Measurements from ENCODE around the gene GPRC5D. TPM values are rescaled to one million over a fixed set of nuclear protein-coding genes. Genes with fewer than 3 reads are reported as not detected.

GPRC5D gene
- total RNA-seq, 1 donor from 2014 or later: not detected

DNA sequence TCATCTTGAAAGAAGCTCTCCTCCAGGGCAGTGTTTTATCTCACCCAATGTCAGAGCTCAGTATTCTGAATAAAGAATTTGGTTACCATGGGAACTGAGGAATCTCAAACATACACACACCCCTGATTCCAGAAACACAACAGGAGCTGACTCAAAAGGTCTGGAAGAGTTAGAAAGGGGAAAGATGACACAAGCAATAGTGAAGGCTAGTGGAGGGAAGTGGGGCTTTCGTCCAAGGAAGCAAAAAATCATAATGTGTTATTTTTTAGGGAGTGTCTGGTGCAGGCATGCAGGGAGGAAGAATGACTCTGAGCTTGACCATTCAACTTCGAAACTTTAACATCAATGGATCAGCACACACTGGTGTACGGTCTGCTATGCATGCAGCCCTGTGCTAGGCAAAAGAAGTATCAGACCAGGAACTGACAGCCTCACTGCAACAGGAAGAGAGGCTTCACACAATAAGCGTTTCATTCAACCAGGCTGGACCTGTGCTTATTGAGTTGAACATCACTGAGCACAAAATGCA, 27.8 kb upstream of the GPRC5D start:
- DNase-seq (ENCODE audit: low read depth, low spot score): no peak
- Mint-ChIP-seq H3K4me1 (peaks cover 6% of the 10 kb centered on the region), H3K27ac (ENCODE audit: unreplicated experiment) (no peak overlapping the region), H3K4me3 (no peak overlapping the region), H3K36me3 (ENCODE audit: low read depth) (peaks cover 7% of the 10 kb centered on the region), H3K9me3 (no peaks in the 10 kb centered on the region), H3K27me3 (ENCODE audit: low read depth) (no peaks in the 10 kb centered on the region)
- TF ChIP-seq, protein P1, sequence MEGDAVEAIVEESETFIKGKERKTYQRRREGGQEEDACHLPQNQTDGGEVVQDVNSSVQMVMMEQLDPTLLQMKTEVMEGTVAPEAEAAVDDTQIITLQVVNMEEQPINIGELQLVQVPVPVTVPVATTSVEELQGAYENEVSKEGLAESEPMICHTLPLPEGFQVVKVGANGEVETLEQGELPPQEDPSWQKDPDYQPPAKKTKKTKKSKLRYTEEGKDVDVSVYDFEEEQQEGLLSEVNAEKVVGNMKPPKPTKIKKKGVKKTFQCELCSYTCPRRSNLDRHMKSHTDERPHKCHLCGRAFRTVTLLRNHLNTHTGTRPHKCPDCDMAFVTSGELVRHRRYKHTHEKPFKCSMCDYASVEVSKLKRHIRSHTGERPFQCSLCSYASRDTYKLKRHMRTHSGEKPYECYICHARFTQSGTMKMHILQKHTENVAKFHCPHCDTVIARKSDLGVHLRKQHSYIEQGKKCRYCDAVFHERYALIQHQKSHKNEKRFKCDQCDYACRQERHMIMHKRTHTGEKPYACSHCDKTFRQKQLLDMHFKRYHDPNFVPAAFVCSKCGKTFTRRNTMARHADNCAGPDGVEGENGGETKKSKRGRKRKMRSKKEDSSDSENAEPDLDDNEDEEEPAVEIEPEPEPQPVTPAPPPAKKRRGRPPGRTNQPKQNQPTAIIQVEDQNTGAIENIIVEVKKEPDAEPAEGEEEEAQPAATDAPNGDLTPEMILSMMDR (conservative IDR thresholded peaks at IDR 0.05): no peak

DNA sequence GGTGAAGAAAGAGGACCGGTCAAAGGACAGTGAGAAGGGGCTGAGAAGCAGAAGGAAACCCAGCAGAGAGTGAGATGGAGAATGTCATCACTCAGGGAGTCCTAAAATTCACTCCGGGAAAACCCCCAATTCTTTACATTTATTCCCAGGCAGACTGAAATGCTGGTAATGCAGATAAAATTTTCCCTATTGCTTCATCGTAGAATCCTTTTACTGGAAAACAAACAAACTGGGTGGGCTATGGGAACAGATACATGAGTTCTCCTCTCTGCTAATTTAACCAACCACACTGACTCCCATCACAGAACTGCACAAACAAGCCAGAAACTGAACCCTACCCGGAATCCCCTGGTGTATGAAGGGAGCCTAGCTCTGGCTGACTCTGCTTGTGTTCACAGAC, 27.2 kb upstream of the GPRC5D start:
- H3K27me3 Mint-ChIP-seq (ENCODE audit: low read depth): no peaks in the 10 kb centered on the region
- no peak overlapping the region for H3K27ac Mint-ChIP-seq (ENCODE audit: unreplicated experiment)
- TF ChIP-seq, protein P1 (conservative IDR thresholded peaks at IDR 0.05): no peak
- no peak for DNase-seq (ENCODE audit: low read depth, low spot score)
- H3K9me3 Mint-ChIP-seq: no peaks in the 10 kb centered on the region
- H3K36me3 Mint-ChIP-seq (ENCODE audit: low read depth): peaks cover 14% of the 10 kb centered on the region
- H3K4me3 Mint-ChIP-seq: no peak overlapping the region
- H3K4me1 Mint-ChIP-seq: peaks cover 6% of the 10 kb centered on the region

DNA sequence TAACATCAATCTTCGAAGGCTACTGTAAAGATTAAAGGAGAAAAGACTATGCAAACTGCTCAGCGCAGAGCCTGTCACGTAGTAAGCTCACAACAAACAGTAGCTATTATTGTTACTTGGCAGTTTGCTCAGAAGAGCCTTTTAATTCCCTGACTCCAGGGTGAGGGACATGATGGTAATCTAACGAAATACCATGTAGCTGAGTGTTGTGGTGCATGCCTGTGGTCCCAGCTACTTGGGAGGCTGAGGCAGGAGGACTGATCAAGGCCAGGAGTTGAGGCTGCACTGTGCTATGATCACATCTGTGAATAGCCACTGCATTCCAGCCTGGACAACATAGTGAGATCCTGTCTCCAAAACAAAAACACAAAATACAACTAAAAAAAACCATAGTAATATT, 25.3 kb upstream of the GPRC5D start:
- peaks cover 5% of the 10 kb centered on the region for H3K9me3 Mint-ChIP-seq
- H3K27ac Mint-ChIP-seq (ENCODE audit: unreplicated experiment): no peak overlapping the region
- peaks cover 33% of the 10 kb centered on the region for H3K36me3 Mint-ChIP-seq (ENCODE audit: low read depth)
- TF ChIP-seq, protein P1 (conservative IDR thresholded peaks at IDR 0.05): no peak
- H3K4me3 Mint-ChIP-seq: no peak overlapping the region
- no peaks in the 10 kb centered on the region for H3K4me1 Mint-ChIP-seq
- no peaks in the 10 kb centered on the region for H3K27me3 Mint-ChIP-seq (ENCODE audit: low read depth)
- DNase-seq (ENCODE audit: low read depth, low spot score): no peak

DNA sequence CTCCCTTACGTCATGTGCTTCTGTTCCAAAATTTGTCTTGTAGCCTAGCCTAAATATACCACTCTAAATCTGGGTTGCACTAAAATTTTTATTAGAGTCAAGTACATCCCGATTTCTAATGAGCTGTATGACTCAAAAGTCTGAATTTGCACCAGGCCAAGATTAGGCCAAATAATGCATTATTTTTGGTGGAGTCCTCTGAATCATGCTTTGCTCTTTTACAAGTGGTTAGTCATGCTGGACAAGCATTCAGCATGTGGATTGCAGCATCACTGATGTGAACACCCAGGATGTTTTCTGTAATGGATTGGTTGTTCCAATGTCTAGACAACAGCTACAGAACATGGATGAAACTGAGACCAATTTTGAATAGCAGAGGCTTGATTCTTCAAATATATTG, 24.4 kb upstream of the GPRC5D start:
- Mint-ChIP-seq H3K27me3 (ENCODE audit: low read depth) (no peaks in the 10 kb centered on the region), H3K9me3 (peaks cover 9% of the 10 kb centered on the region), H3K4me1 (no peaks in the 10 kb centered on the region), H3K4me3 (no peak overlapping the region), H3K27ac (ENCODE audit: unreplicated experiment) (no peak overlapping the region), H3K36me3 (ENCODE audit: low read depth) (peaks cover 42% of the 10 kb centered on the region)
- TF ChIP-seq, protein P1 (conservative IDR thresholded peaks at IDR 0.05): no peak
- DNase-seq (ENCODE audit: low read depth, low spot score): no peak

DNA sequence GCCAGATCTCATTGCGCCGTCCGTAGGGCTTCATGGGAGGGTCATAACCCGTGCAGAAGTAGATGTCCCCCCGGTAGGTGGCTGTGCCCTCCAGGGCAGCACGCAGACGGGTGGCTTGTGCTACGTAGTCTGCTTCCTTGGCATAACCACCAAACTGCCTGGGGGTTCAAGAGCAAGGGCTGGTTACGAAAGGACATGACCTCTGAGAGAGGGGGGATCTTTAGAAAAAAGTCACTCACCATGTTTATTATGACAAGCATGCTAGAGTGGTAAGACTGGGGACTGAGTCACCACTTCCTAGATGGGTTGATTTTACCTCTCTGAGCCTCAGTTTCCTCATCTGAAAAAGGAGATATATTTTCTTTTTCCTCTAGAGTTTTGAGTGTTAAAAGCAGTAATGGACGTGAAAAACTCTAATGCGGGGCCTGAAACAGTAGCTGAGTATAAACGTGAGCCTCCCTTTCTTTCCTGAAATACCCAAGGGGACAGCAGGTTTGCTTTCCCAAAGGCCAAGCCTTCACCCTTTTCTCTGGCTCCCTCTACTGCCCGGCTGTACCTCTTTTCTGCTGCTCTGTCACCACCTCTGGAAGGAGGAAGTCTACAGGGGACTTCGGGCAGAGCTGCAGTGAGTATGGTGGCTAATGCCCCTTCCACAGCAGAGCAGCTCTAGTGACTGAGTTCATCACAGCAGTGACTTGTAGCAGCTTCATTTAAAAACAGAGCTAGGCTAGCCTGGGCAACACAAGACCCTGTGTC, 23.5 kb upstream of the GPRC5D start:
- TF ChIP-seq, protein P1 (conservative IDR thresholded peaks at IDR 0.05): no peak
- no peak for DNase-seq (ENCODE audit: low read depth, low spot score)
- Mint-ChIP-seq H3K27me3 (ENCODE audit: low read depth) (no peaks in the 10 kb centered on the region), H3K4me1 (no peaks in the 10 kb centered on the region), H3K9me3 (peaks cover 9% of the 10 kb centered on the region), H3K27ac (ENCODE audit: unreplicated experiment) (no peak overlapping the region), H3K36me3 (ENCODE audit: low read depth) (peaks cover 43% of the 10 kb centered on the region), H3K4me3 (no peak overlapping the region)
